CD4-positive, alpha-beta T cell treated with Interleukin-10 for 1 hour (primary cell): ENCODE measurements around the gene SPECC1L.
"Not testable (repeated sequence)": the region's sequence is repeated elsewhere in the genome, so short reads cannot be mapped to it uniquely, and the experiment has no call there.

Source experiments
- DNase-seq: peaks from one replicate; pipeline ENCODE4 v3.0.0-alpha.2; 2020

The SPECC1L gene

GRCh38 chr22:24270556-24271385 lies at the start of gene SPECC1L:
TSS of gene SPECC1L (plus strand) at chr22:24270831. CDS start at chr22:24302232, 31,401 bp downstream.
- DNase-seq, result peak; percentile 93

DNA sequence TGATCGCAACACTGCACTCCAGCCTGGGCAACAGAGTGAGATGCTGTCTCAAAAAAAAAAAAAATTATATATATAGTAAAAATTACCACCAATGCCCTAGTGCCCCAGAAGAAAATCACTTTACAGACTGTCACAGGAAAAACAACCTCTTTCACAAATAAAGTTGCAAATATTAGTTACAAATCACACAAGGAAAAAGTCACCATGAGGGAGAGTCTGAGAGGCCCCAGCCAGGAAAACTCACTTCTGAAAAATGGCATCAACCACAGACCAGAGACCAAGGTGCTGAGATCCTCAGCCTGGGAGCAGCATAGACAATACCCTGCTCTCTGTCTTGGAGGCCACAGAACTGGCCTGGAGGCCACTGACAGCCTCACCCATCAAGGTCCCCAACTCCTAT lies 46.2 kb upstream of the SPECC1L start:
- DNase-seq, result no peak

GRCh38 chr22:24225044-24225601 lies 45.5 kb upstream of the SPECC1L start:
- no peak for DNase-seq

- no peak for DNase-seq
Observed at GRCh38 chr22:24225951-24226350, 44.7 kb upstream of the SPECC1L start.

DNA sequence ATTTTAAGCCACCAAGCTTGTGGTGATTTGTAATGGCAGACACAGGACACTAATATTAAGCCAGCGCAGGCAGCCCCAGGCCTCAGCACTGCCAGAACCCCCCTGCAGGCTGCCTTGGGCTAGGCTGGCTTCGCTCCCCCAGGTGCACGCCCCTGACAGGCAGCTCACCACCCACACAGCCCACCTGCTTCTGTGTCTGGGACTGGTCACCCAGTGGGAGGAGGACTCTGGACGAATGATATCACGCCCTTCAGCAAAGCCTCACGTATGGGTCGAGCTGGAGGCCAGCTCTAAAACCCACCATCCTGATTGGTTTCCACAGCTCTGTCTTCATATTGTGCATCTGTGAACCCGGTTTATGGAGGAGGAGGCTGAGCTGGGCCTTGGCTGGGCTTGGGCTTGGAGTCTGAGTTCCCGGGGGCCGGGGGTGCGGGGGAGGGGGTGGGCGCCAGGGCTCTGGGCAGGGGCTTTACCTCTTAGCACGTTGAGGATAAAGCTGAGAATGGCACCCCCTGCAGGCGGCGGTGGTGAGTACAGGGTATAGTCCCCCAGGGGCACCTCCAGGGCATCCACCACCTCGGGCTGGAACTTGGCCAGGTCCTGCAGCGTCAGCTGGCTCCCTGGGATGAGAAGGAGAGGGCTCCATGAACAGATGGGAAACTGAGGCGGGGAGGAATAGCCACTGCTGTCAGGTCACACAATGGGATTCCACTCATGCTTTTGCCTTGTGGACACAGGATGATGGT lies 39.5 kb upstream of the SPECC1L start:
- DNase-seq, result peak; percentile 61

DNA sequence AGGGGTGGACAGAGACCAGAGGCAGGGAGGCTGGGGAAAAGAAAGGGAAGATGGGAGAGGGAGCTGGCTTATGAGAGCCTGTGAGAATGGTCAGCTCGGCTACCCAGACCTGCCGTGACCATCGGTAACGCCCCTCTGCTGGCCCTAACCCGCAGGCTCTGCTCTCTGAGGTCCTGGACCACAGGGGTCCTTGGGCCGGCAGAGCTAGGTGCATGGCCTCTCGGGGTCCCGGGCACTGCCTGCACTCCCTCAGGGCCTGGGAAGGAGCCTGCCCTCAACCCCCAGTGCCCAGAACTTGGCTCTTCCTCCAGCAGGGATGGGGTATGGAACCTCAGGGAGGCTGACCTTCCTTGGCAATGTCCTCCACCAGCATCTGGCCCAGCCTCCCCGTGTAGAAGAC lies 38.9 kb upstream of the SPECC1L start:
- DNase-seq, result no peak

GRCh38 chr22:24232124-24232523 lies 38.5 kb upstream of the SPECC1L start:
- DNase-seq, result no peak

DNA sequence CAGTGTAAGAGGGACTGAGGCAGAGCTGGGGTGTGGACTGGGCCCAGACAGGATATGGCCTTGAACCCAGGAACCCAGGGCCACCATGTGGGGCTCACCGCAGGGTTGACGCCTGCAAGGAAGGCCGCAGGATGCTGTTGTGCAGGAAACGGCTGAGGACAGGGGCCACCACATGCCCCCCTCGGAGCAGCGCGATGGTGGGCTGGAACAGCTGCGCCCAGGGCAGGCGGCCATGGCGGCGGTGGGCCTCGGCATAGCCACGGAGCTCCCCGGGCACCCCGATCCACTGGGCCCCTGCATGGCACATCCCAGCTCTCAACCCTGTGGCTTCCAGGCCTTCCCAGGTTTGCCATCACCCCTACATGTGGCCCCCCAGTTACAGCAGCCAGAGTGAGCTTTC lies 37.9 kb upstream of the SPECC1L start:
- no peak for DNase-seq

- DNase-seq, result no peak
Observed at GRCh38 chr22:24233235-24233634, 37.4 kb upstream of the SPECC1L start.

- no peak for DNase-seq
Observed at GRCh38 chr22:24233816-24234215, 36.8 kb upstream of the SPECC1L start.

DNA sequence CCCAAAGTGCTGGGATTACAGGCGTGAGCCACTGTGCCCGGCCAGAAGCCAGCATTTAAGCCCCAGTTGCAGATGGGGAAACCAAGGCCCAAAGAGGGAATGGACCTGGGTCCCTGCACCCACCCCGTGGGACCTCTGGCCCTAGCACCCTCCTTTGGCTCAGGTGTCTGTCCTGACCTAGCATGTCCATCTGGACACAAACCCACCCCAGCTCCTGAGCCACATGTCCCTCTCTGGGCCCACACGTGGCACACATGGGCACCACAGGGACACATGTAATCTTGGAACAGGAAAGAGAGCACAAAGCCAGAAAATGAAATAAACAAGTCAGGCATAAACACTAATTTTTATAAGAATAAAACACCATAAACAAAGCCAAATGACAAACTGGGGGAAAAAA lies 35.3 kb upstream of the SPECC1L start:
- DNase-seq, result no peak

DNA sequence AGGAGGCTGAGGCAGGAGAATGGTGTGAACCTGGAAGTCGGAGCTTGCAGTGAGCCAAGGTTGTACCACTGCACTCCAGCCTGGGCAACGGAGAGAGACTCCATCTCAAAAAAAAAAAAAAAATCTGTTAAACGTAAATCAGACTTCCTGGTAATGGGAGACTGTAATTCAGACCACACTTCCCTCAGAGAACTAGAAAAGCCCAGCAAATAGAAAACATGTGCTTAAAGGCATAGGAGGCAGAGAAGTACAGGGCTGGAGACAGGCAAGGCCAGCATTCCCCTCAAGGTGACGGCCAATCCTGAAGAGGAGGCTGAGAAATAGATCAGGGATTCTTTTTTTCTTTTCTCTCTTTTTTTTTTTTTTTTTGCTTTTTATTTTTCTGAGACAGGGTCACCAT lies 34.0 kb upstream of the SPECC1L start:
- DNase-seq, result no peak

- DNase-seq, result not testable (repeated sequence)
Observed at GRCh38 chr22:24238101-24238694, 32.4 kb upstream of the SPECC1L start.

DNA sequence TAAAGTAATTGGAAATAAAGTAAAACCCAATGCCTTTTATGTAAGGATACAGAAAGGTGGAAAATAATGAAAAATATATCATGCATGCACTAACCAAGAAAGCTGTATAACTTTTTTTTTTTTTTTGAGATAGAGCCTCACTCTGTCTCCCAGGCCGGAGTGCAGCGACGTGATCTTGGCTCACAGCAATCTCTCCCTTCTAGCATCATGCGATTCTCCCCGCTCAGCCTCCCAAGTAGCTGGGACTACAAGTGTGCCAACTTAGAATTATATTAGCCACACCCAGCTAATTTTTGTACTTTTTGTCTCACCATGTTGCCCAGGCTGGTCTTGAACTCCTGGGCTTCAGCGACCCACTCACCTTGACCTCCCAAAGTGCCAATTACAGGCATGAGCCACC lies 30.2 kb upstream of the SPECC1L start:
- DNase-seq, result no peak

- DNase-seq, result not testable (repeated sequence)
Observed at GRCh38 chr22:24240985-24241692, 29.5 kb upstream of the SPECC1L start.

DNA sequence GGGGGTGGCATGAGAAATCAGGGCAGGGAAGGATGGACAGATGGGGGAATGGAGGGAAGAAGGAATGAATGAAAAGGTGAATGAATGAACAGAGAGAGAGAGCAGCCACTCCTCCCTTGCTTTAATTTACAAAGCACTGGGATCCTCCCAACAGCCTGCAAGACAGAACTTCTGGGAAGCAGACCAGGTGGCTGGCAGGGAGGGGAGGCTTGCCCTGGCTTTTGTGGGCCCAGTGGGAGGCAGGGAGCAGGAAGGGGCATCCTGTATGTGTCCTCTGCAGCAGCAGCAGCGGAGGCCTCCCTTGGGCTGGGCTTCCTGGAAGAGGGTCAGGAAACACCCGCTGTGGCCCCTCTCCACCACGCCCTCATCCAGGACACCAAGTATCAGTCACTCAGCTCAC lies 27.2 kb upstream of the SPECC1L start:
- not testable (repeated sequence) for DNase-seq

- no peak for DNase-seq
Observed at GRCh38 chr22:24244144-24244787, 26.4 kb upstream of the SPECC1L start.

DNA sequence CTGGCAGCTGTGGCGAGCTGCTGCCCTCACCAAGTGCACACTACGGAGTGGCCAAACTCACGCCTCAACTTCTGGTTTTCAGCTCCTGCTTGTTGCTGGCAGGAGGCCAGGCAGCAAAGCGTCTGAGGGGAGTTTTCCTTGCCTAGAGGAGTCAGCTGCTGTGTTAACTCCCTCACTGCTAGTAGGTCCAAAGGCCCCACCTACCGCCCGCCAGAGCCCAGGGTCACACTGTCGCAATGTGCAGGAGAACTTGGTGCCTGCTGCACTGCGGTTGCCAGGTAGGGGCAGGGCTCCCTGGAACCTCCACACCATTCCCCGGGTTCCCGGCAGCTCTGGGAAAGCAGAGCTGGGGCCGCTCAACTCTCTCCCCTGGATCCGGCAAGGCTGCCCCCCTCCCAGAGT lies 25.6 kb upstream of the SPECC1L start, which contains the start of gene GGT5:
GGT5 (minus strand) TSS at position 53 of the 402 bp plus-strand sequence. CDS start 357 bp downstream, outside the sequence.
- DNase-seq, result not testable (repeated sequence)

DNA sequence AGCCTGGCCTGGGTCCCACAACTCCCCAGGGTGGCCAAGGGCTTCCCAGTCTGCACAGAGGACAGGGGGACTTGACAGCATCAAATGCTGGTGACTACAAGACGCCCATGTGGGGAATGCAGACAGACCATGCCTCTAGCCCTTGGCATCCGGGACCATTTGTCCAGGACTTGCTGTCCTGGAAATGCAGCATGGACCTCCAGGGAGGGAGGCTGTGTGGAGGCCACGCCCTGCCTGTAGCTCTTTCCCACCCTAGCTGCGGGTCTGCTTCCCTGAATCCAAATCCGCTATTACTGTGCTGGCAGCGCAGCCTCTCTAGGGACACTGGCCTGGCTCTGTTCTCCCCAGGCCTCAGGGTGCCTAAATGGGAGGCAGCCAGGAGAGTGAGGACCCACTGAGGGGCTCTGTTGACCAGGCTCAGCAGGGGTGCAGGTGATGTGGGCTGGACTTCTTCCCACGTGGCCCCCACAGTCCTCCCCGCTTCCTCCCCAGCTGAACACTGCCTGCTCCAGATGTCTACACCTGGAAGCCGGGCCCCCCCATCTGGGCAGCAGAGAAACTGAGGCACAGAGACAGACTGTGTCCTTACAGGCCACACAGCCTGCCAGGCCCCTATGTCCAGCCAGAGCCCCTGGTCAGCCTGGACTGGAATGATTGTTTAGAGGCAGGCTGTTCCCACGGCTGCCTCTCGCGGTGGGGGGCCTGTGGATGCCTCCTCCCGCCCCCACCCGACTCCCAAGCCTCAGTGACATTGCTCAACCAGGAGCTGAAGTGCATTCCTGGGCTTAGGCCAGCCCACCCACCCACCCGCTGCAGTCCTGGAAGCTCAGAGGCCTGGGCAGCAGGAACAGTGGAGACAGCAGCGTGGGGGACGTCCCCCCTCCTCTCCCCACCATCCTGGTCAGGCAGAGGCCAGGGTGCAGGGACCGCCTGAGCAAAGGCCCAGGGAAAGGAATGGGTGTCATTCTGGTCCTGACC lies 24.8 kb upstream of the SPECC1L start:
- DNase-seq, result not testable (repeated sequence)

GRCh38 chr22:24247011-24247507 lies 23.6 kb upstream of the SPECC1L start:
- DNase-seq, result no peak
